Measurements from ENCODE around the gene RNU6-7.

Gene RNU6-7

DNA sequence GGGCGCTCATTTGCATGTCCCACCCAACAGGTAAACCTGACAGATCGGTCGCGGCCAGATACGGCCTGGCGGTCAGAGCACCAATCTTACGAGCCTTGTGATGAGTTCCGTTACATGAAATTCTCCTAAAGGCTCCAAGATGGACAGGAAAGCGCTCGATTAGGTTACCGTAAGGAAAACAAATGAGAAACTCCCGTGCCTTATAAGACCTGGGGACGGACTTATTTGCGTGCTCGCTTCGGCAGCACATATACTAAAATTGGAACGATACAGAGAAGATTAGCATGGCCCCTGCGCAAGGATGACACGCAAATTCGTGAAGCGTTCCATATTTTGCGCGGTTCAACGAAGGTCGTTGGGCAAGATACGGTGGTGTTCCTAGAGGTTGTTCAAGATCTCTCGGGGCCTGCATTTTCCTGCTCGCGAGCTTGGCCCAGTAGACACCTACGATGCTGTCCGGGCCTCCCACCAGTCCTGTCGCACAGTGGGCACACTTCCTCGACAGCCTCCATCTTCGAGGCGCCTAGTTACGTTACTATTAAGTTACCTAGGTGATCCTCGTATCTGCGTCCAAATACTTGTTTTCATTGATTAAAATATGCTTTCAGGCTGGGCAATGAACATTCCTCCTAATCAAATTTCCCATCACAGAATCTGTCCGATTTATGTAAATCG, at the start of gene RNU6-7:
Gene RNU6-7 (plus strand): TSS at position 230 of the 675 bp plus-strand sequence.
- Mint-ChIP-seq H3K9me3 (ENCODE audit: low read depth) (no peaks in the 10 kb centered on the region), H3K27me3 (no peaks in the 10 kb centered on the region), H3K27ac (peak within 1 kb of the TSS; percentile 99), H3K36me3 (no peaks in the 10 kb centered on the region), H3K4me3 (peak within 1 kb of the TSS; percentile 92), H3K4me1 (ENCODE audit: low read depth) (peaks cover 45% of the 10 kb centered on the region)

- Mint-ChIP-seq H3K9me3 (ENCODE audit: low read depth) (peaks cover 6% of the 10 kb centered on the region), H3K4me1 (ENCODE audit: low read depth) (no peaks in the 10 kb centered on the region), H3K36me3 (no peaks in the 10 kb centered on the region), H3K27ac (no peak overlapping the region), H3K4me3 (no peak overlapping the region), H3K27me3 (no peaks in the 10 kb centered on the region)
Measured at GRCh38 chr14:32166029-32166428, 35.8 kb upstream of the RNU6-7 start.

DNA sequence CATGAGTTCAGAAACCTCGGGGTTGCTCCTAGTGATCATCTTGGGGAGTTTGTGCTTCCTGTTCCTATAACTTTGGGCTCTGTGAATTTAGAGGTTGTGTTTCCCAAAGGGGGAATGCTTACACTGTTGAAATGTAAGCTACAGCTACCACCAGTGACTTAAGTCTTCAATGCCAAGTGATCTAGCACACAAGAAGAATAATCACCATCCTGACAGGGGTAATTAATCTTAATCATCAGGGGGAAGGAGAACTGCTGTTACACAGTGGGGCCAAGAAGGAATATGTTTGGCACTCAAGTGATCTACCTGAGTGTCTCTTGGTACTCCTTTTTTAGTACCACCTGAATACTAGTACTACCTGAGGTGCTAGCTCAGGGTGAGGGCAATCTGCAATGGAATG, 34.9 kb upstream of the RNU6-7 start:
- no peak overlapping the region for H3K4me3 Mint-ChIP-seq
- peaks cover 6% of the 10 kb centered on the region for H3K9me3 Mint-ChIP-seq (ENCODE audit: low read depth)
- no peak overlapping the region for H3K27ac Mint-ChIP-seq
- no peaks in the 10 kb centered on the region for H3K27me3 Mint-ChIP-seq
- no peaks in the 10 kb centered on the region for H3K4me1 Mint-ChIP-seq (ENCODE audit: low read depth)
- no peaks in the 10 kb centered on the region for H3K36me3 Mint-ChIP-seq

DNA sequence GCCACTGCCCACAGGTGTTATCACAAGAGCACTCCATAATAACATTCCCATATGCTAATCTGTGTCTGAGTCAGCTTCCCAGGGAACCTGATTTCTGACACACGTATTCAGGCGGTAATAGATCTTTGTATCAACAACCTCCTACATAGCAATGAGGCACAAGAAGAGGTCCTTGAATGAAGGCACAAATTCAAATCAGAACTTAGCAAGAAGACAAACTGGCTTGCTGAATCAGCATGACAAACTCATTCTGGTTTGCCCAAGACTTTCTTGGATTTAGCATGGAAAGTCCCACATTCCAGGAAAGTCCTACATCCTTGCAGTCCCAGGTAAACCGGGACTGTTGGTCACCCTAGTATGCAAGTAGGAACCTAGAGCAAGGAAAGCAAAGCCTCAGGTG, 33.9 kb upstream of the RNU6-7 start:
- Mint-ChIP-seq H3K9me3 (ENCODE audit: low read depth) (no peaks in the 10 kb centered on the region), H3K4me1 (ENCODE audit: low read depth) (no peaks in the 10 kb centered on the region), H3K27ac (no peak overlapping the region), H3K36me3 (no peaks in the 10 kb centered on the region), H3K27me3 (no peaks in the 10 kb centered on the region), H3K4me3 (no peak overlapping the region)

- Mint-ChIP-seq H3K27me3 (no peaks in the 10 kb centered on the region), H3K4me1 (ENCODE audit: low read depth) (no peaks in the 10 kb centered on the region), H3K9me3 (ENCODE audit: low read depth) (no peaks in the 10 kb centered on the region), H3K27ac (no peak overlapping the region), H3K36me3 (no peaks in the 10 kb centered on the region), H3K4me3 (no peak overlapping the region)
Measured at GRCh38 chr14:32169191-32169590, 32.7 kb upstream of the RNU6-7 start.

- Mint-ChIP-seq H3K9me3 (ENCODE audit: low read depth) (no peaks in the 10 kb centered on the region), H3K4me3 (no peak overlapping the region), H3K27me3 (no peaks in the 10 kb centered on the region), H3K36me3 (no peaks in the 10 kb centered on the region), H3K27ac (no peak overlapping the region), H3K4me1 (ENCODE audit: low read depth) (no peaks in the 10 kb centered on the region)
Measured at GRCh38 chr14:32171469-32171868, 30.4 kb upstream of the RNU6-7 start.

DNA sequence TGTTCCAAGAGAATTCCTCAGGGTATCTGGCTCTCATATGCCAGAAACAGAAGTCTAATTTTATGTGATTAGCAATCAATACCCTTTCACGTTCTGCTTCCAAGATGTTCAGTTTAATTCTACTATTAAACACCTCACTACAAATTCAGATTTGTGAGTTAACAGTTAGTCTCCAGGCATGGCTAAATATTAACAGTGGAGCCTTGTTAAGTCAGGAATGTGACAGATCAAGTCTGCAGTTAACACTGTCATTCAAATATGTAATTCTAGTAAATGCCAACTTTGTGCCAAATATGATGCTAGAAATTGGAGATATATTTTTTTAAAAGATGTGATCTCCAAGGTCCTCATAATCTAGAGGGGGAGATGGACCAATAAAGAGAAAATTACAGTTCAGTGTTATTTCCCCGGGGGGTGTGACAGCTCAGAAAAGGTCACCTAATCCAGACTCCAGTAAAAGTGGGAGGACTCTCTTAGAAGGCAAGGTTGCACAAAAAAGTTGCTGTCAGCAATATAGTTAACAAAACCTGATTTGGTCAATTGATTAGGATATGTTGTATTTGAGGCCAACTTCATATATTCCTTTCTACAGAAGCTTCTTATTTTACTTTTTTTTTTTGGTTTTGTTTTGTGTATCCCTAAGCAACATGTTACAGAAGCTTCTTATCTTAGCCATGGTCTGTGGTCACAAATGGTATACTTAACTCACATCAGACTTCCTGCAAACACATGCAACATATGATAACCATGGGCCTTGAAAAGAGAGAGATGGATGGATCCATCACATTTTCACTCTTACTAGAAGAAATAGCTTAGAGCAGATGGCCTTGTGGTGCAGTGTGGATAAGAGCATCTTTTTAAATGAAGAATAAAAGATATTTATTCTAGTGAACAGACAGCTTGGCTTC, 18.4 kb upstream of the RNU6-7 start:
- Mint-ChIP-seq H3K27ac (no peak overlapping the region), H3K9me3 (ENCODE audit: low read depth) (peaks cover 14% of the 10 kb centered on the region), H3K4me1 (ENCODE audit: low read depth) (peaks cover 4% of the 10 kb centered on the region), H3K4me3 (no peak overlapping the region), H3K27me3 (peaks cover 7% of the 10 kb centered on the region), H3K36me3 (peaks cover 13% of the 10 kb centered on the region)

DNA sequence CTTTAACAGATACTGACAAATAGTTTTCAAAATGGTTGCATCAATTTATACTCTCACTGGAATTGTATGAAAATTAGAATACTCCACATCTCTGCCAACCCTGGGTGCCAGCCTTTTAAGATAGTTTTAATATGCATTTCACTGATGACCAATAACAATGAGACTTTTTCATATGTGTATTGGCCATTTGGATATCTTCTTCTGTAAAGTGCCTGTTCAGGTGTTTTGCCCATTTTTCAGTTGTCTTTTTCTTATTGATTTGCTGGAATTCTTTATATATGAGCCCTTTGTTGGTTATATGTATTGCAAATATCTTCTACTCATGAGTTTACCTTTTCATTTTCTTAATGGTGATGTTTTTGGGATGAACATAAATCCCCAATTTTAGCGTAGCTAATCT, 16.7 kb upstream of the RNU6-7 start:
- peaks cover 4% of the 10 kb centered on the region for H3K4me1 Mint-ChIP-seq (ENCODE audit: low read depth)
- H3K27me3 Mint-ChIP-seq = peaks cover 7% of the 10 kb centered on the region
- H3K4me3 Mint-ChIP-seq = no peak overlapping the region
- peaks cover 11% of the 10 kb centered on the region for H3K9me3 Mint-ChIP-seq (ENCODE audit: low read depth)
- no peak overlapping the region for H3K27ac Mint-ChIP-seq
- peaks cover 13% of the 10 kb centered on the region for H3K36me3 Mint-ChIP-seq

GRCh38 chr14:32186248-32186647, 15.6 kb upstream of the RNU6-7 start:
- H3K27ac Mint-ChIP-seq = no peak overlapping the region
- H3K9me3 Mint-ChIP-seq (ENCODE audit: low read depth) = peaks cover 11% of the 10 kb centered on the region
- no peak overlapping the region for H3K4me3 Mint-ChIP-seq
- peaks cover 7% of the 10 kb centered on the region for H3K27me3 Mint-ChIP-seq
- peaks cover 13% of the 10 kb centered on the region for H3K36me3 Mint-ChIP-seq
- peaks cover 4% of the 10 kb centered on the region for H3K4me1 Mint-ChIP-seq (ENCODE audit: low read depth)

DNA sequence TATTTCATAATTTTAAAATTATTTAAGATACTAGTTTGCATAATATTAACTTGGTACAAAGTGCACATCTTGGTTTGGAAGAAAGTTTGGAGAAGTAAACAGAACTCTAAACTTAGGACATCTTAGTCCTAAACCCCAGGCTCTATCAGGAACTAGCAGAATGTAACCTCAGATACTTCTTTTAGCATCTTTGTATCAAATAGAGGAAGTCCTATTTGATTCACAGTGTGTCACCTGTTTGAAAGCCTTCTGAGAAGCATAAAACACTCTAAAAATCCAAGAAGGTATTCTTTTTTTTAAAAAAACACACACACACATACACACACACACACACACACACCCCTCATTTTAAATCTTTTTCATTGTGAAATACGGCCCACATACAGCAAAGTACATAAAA, 12.0 kb upstream of the RNU6-7 start:
- H3K27me3 Mint-ChIP-seq = peaks cover 7% of the 10 kb centered on the region
- peaks cover 4% of the 10 kb centered on the region for H3K4me1 Mint-ChIP-seq (ENCODE audit: low read depth)
- no peak overlapping the region for H3K27ac Mint-ChIP-seq
- peaks cover 8% of the 10 kb centered on the region for H3K36me3 Mint-ChIP-seq
- H3K4me3 Mint-ChIP-seq = no peak overlapping the region
- peaks cover 6% of the 10 kb centered on the region for H3K9me3 Mint-ChIP-seq (ENCODE audit: low read depth)

DNA sequence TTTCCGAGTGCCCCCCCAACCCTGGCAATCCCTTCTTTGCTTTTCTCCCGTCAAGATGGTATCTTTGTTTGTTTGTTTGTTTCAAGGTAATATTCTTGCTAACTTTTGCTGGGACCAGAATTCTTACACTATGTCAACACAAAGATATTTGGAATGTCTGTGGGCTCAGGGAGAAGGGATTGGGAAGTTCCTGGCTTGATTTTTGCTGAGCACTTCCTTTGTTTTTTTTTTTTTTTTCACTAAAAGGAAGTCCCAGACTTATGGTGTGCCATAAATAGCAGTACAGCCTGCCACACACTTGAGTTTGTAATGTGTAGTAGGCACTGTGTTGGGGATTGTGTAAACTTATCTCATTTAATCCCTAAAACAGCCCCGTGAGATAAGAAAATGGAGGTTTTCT, 11.2 kb upstream of the RNU6-7 start:
- no peak overlapping the region for H3K4me3 Mint-ChIP-seq
- peaks cover 4% of the 10 kb centered on the region for H3K27me3 Mint-ChIP-seq
- no peaks in the 10 kb centered on the region for H3K9me3 Mint-ChIP-seq (ENCODE audit: low read depth)
- peaks cover 4% of the 10 kb centered on the region for H3K4me1 Mint-ChIP-seq (ENCODE audit: low read depth)
- H3K36me3 Mint-ChIP-seq = peaks cover 4% of the 10 kb centered on the region
- no peak overlapping the region for H3K27ac Mint-ChIP-seq

DNA sequence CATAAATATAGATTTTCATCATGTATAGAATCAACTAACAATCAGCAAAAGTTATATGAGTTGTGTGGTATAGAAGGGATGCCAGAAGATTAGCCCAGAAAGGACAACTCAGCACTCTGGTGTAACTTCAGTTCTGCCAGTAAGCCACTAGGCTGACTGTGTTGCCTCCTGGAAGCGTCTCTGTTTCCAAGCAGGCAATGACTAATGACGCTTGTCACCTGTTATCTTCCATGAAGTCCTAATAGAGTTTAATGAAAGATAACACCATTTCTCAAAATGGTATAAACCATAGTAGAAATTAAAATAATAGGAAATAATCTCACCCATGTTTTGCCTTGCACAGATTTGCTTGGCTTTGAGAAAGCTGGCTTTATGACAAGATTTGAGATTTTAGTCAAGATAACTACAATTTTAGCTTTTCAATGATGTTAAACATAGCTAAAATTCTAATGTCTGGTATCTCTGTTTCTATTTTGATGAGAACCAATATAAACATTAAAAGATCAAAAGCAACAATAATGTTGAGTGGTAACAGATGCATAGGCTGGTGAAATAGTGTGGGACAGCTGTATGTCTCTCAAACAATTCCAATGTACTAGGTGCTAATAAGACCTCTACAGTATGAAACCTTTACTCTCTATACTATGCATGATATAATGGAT, 9.0 kb upstream of the RNU6-7 start:
- Mint-ChIP-seq H3K4me1 (ENCODE audit: low read depth) (peaks cover 3% of the 10 kb centered on the region), H3K4me3 (no peak overlapping the region), H3K36me3 (no peaks in the 10 kb centered on the region), H3K9me3 (ENCODE audit: low read depth) (no peaks in the 10 kb centered on the region), H3K27ac (peak overlapping the region; percentile 4), H3K27me3 (peaks cover 7% of the 10 kb centered on the region)

DNA sequence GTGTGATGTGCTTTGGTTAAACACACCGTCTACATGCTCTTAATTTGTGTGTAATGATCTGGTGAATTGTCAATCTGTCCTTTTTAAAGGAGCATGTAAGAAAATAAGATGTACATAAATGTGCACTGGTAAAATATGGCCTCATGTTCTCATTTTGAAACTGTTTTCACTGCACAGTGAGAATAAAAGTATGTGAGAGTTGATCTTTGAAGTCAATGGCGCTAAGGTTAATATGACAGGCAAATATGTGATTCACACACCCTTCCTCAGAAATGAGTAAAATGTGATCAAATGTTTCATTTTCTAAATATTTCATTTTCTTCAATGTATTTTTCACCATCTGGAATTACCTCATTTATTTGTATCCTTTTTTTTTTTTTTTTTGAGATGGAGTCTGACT, 8.3 kb upstream of the RNU6-7 start:
- H3K27ac Mint-ChIP-seq = peak overlapping the region; percentile 4
- no peaks in the 10 kb centered on the region for H3K36me3 Mint-ChIP-seq
- peaks cover 7% of the 10 kb centered on the region for H3K27me3 Mint-ChIP-seq
- peaks cover 3% of the 10 kb centered on the region for H3K4me1 Mint-ChIP-seq (ENCODE audit: low read depth)
- H3K4me3 Mint-ChIP-seq = no peak overlapping the region
- H3K9me3 Mint-ChIP-seq (ENCODE audit: low read depth) = no peaks in the 10 kb centered on the region

DNA sequence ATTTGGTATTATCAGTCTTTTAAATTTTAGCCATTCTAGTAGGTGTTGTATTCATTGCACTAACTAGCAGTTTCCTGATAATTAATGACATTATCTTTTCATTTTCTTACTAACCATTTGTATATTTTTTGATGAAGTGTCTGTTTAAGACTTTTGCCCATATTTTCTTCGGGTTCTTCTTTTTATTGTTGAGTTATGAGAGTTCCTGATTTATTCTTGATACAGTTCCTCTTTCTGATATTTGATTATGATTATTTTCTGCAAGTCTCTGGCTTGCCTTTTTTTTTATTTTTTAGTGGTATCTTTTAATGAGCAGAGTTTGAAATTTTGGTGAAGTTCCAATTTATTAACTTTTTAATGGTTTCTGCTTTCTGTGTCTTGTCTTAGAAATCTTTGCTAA, 6.2 kb upstream of the RNU6-7 start:
- H3K36me3 Mint-ChIP-seq = no peaks in the 10 kb centered on the region
- no peak overlapping the region for H3K27ac Mint-ChIP-seq
- peaks cover 9% of the 10 kb centered on the region for H3K4me1 Mint-ChIP-seq (ENCODE audit: low read depth)
- no peak overlapping the region for H3K4me3 Mint-ChIP-seq
- H3K27me3 Mint-ChIP-seq = peaks cover 7% of the 10 kb centered on the region
- H3K9me3 Mint-ChIP-seq (ENCODE audit: low read depth) = no peaks in the 10 kb centered on the region

GRCh38 chr14:32197919-32198318, 3.9 kb upstream of the RNU6-7 start:
- H3K27me3 Mint-ChIP-seq = peaks cover 4% of the 10 kb centered on the region
- peaks cover 26% of the 10 kb centered on the region for H3K4me1 Mint-ChIP-seq (ENCODE audit: low read depth)
- no peaks in the 10 kb centered on the region for H3K36me3 Mint-ChIP-seq
- no peaks in the 10 kb centered on the region for H3K9me3 Mint-ChIP-seq (ENCODE audit: low read depth)
- no peak overlapping the region for H3K4me3 Mint-ChIP-seq
- no peak overlapping the region for H3K27ac Mint-ChIP-seq

All from activated naive CD8-positive, alpha-beta T cell (primary cell).